K562 (cell line): Measurements from ENCODE around the gene POLN. TPM values are rescaled to one million over a fixed set of nuclear protein-coding genes. Genes with fewer than 3 reads are reported as not detected.

Source experiments
- ATAC-seq: fragments of 200-7000 bp; cut with Tn5 transposase; 3 replicates; pipeline ENCODE4 v1.9.1; 2020; ENCODE audit warnings: moderate library complexity
- BruUV-seq: library from RNA; stranded (reverse); fragments of 400-500 nt; replicated peaks from 2 replicates; lab custom pipeline; 2021; lab: Mats Ljungman, UMichigan
- CTCF ChIA-PET: fragments of 300-600 bp; formaldehyde crosslinking; extraction: SDS; loops from one replicate; lab custom pipeline; 2021; ENCODE audit warnings: low intra/inter-chr PET ratio; lab: Yijun Ruan, JAX
- POLR2A ChIA-PET: fragments of 300-600, 350-650 bp; sonication (Branson Sonifier 250); formaldehyde crosslinking; extraction: SDS; loops from one replicate; lab custom pipeline; 2021; ENCODE audit warnings: antibody characterized with exemption, inconsistent platforms; lab: Yijun Ruan, JAX
- DNase-seq, 4 experiments: peaks; one replicate each; pipeline versions ENCODE4 v3.0.0 to v3.0.0-alpha.2; 2011 to 2018; ENCODE audit warnings: low spot score in 3 of 4, mixed read lengths in 3 of 4; ENCODE audit errors: extremely low read depth in 1 of 4
- FAIRE-seq: peaks from 2 replicates; lab custom pipeline; 2011; peaks lifted over from hg19 to GRCh38; lab: Jason Lieb, UNC
- H2AFZ ChIP-seq: 2 replicates; pipeline ENCODE4 v1.6.0; 2011; ENCODE audit warnings: low read depth, low read length, control low read depth, inconsistent platforms
- H3K27ac ChIP-seq: fragments of 200-600 bp; 3 replicates; pipeline ENCODE4 v1.8.0; 2011; ENCODE audit warnings: low read depth, mild to moderate bottlenecking, control low read depth, inconsistent platforms, low read length, moderate library complexity, mixed read lengths; ENCODE audit errors: extremely low read depth
- H3K27me3 ChIP-seq, 2 experiments: fragments of 300-600 bp in 1 of 2; 2 replicates in 1 of 2; 3 replicates in 1 of 2; pipeline versions ENCODE4 v1.6.0 to v1.8.0; 2011; ENCODE audit warnings: inconsistent platforms in 2 of 2, low read length in 2 of 2, mild to moderate bottlenecking in 1 of 2, mixed read lengths in 1 of 2, moderate library complexity in 1 of 2; ENCODE audit not compliant: control insufficient read depth in 2 of 2, insufficient read depth in 2 of 2
- H3K36me3 ChIP-seq: fragments of 300-600 bp; 3 replicates; pipeline ENCODE4 v1.8.0; 2011; ENCODE audit warnings: mild to moderate bottlenecking, low read length, inconsistent platforms; ENCODE audit not compliant: control insufficient read depth, insufficient read depth
- H3K4me1 ChIP-seq, 2 experiments: fragments of 200-600 bp in 1 of 2; replicated peaks in 1 of 2; 2 replicates in 1 of 2; 3 replicates in 1 of 2; pipeline versions ENCODE4 v1.5.1 to v1.8.0; 2011; ENCODE audit warnings: inconsistent platforms in 2 of 2, low read length in 2 of 2, mild to moderate bottlenecking in 1 of 2, mixed read lengths in 1 of 2, moderate library complexity in 1 of 2; ENCODE audit not compliant: control insufficient read depth in 2 of 2, insufficient read depth in 2 of 2
- H3K4me2 ChIP-seq: 2 replicates; pipeline ENCODE4 v1.6.1; 2011; ENCODE audit warnings: low read length, control low read depth, inconsistent platforms, mixed read lengths; ENCODE audit not compliant: insufficient read depth
- H3K4me3 ChIP-seq: fragments of 200-600 bp; sonication (generic), shearing (Covaris generic); 2 replicates; pipeline ENCODE4 v1.5.1; 2016; ENCODE audit warnings: control low read depth, inconsistent platforms
- H3K79me2 ChIP-seq: fragments of 200-600 bp; 3 replicates; pipeline ENCODE4 v1.8.0; 2011; ENCODE audit warnings: low read length, inconsistent platforms; ENCODE audit not compliant: control insufficient read depth, insufficient read depth
- H3K9ac ChIP-seq, 2 experiments: 2 replicates each; pipeline versions ENCODE4 v1.6.0 to v1.6.1; 2011; ENCODE audit warnings: low read depth in 2 of 2, low read length in 2 of 2, control low read depth in 1 of 2, inconsistent platforms in 1 of 2, mild to moderate bottlenecking in 1 of 2, mixed read lengths in 1 of 2; ENCODE audit not compliant: insufficient read depth in 1 of 2
- H3K9me1 ChIP-seq: one replicate; pipeline ENCODE4 v1.6.0; 2011; ENCODE audit warnings: inconsistent platforms, mild to moderate bottlenecking, low read length, moderate library complexity; ENCODE audit not compliant: control insufficient read depth, insufficient read depth
- H3K9me3 ChIP-seq: replicated peaks from 2 replicates; pipeline ENCODE4 v1.5.1; 2011; ENCODE audit warnings: low read depth, low read length, inconsistent platforms; ENCODE audit not compliant: control insufficient read depth, insufficient read depth
- H4K20me1 ChIP-seq: replicated peaks from 2 replicates; pipeline ENCODE4 v1.6.1; 2011; ENCODE audit warnings: low read length, inconsistent platforms, mixed read lengths; ENCODE audit not compliant: control insufficient read depth, insufficient read depth
- E2F8 ChIP-seq: fragments of 450-650 bp; IDR thresholded peaks from 2 replicates; pipeline ENCODE4 v1.7.1; 2018; ENCODE audit warnings: mild to moderate bottlenecking, low read depth; ENCODE audit not compliant: partially characterized antibody
- GATAD2B ChIP-seq: fragments of 450-650 bp; IDR thresholded peaks from 2 replicates; pipeline ENCODE4 v1.6.1; 2017; ENCODE audit warnings: mild to moderate bottlenecking, borderline replicate concordance
- HDAC3 ChIP-seq: fragments of 450-650 bp; IDR thresholded peaks from 2 replicates; pipeline ENCODE4 v1.6.1; 2018; ENCODE audit warnings: borderline replicate concordance, mild to moderate bottlenecking, moderate library complexity; ENCODE audit not compliant: partially characterized antibody
- HDAC8 ChIP-seq: fragments of 450-650 bp; IDR thresholded peaks from 2 replicates; pipeline ENCODE4 v1.6.1; 2016; ENCODE audit warnings: mild to moderate bottlenecking, missing genetic modification characterization, moderate library complexity, missing compliant biosample characterization
- JUN ChIP-seq, 2 experiments: sonication (generic) in 1 of 2; formaldehyde crosslinking in 1 of 2; IDR thresholded peaks; 2 replicates each; pipeline versions ENCODE4 v1.6.1 to v1.8.0; 2012 to 2022; ENCODE audit warnings: borderline replicate concordance in 2 of 2, mild to moderate bottlenecking in 2 of 2, improper control_type of control experiment in 1 of 2, low read depth in 1 of 2, low read length in 1 of 2, missing genetic modification reagents in 1 of 2
- MCM7 ChIP-seq, 2 experiments: fragments of 450-650 bp; IDR thresholded peaks; 2 replicates each; pipeline ENCODE4 v1.6.1; 2016 to 2018
- NCOA6 ChIP-seq: fragments of 450-650 bp; IDR thresholded peaks from 2 replicates; pipeline ENCODE4 v1.6.1; 2017; ENCODE audit warnings: mild to moderate bottlenecking
- NR3C1 ChIP-seq: sonication (generic); formaldehyde crosslinking; IDR thresholded peaks from 2 replicates; pipeline ENCODE4 v1.8.1; 2022; ENCODE audit warnings: missing genetic modification reagents
- PRPF4 ChIP-seq: fragments of 200-400 bp; formaldehyde crosslinking; IDR thresholded peaks from one replicate; pipeline ENCODE4 v1.6.1; 2017; ENCODE audit warnings: low read length, low read depth, mild to moderate bottlenecking; ENCODE audit not compliant: insufficient read depth, poor library complexity, severe bottlenecking
- USF2 ChIP-seq: sonication (generic); formaldehyde crosslinking; IDR thresholded peaks from 2 replicates; pipeline ENCODE4 v1.5.0; 2020; ENCODE audit warnings: missing genetic modification reagents
- ZNF384 ChIP-seq: IDR thresholded peaks from 2 replicates; pipeline ENCODE4 v1.6.1; 2012; ENCODE audit warnings: low read depth, low read length, improper control_type of control experiment
- WGBS: fragments of 100-300 bp; shearing (Covaris generic); methylation state at CpG from one replicate; pipeline ENCODE4 v1.1.6; 2016; ENCODE audit warnings: low coverage, mixed read lengths; ENCODE audit not compliant: insufficient coverage; ENCODE audit errors: missing lambda C conversion rate; 5-methylcytosine and 5-hydroxymethylcytosine counted together
- in situ Hi-C: fragments of 300-500 bp; cut with MboI; formaldehyde crosslinking; loops from 4 replicates; pipeline ENCODE4 v1.15.0; 2018; ENCODE audit warnings: inconsistent platforms, mixed read lengths
- intact Hi-C: fragments of 100-400 bp; cut with micrococcal nuclease; formaldehyde crosslinking; loops from 2 replicates; pipeline ENCODE4 v1.14.2; 2022
- polyA plus RNA-seq, 8 experiments: library from polyadenylated mRNA; depleted of rRNA in 4 of 8; stranded (reverse) in 5 of 8; unstranded in 3 of 8; fragments of >200 nt; fragmentation: Nextera tagmentation in 2 of 8; fragmentation: Illumina TruSeq in 1 of 8; extraction: Ambion mirVana in 2 of 8; extraction: Trizol in 1 of 8; gene quantifications; 2 replicates each; pipeline versions ENCODE4 v1.2.1 to v1.2.3, GENCODE V29; 2011 to 2014; ENCODE audit warnings: inconsistent platforms in 1 of 8, missing spikeins in 1 of 8
- total RNA-seq, 7 experiments: library from RNA; depleted of rRNA in 6 of 7; stranded (reverse); fragments of >200 nt in 6 of 7; fragmentation: Illumina TruSeq in 2 of 7; extraction: Trizol in 2 of 7; gene quantifications; 2 replicates each; pipeline versions ENCODE4 v1.2.1 to v1.2.3, GENCODE V29; 2011 to 2021; ENCODE audit warnings: low replicate concordance in 1 of 7
- TF ChIP-seq, protein P1 (sequence below): fragments of 250-450 bp; sonication (Bioruptor Pico); IDR thresholded peaks from 2 replicates; pipeline ENCODE4 v1.8.0; 2021; ENCODE audit warnings: moderate library complexity, mild to moderate bottlenecking, inconsistent platforms
- TF ChIP-seq, protein P2 (sequence below): fragments of 250-450 bp; sonication (Bioruptor Pico); IDR thresholded peaks from 2 replicates; pipeline ENCODE4 v1.4.0; 2020; ENCODE audit warnings: borderline replicate concordance
- TF ChIP-seq, protein P3 (sequence below): sonication (generic); formaldehyde crosslinking; IDR thresholded peaks from 2 replicates; pipeline ENCODE4 v1.8.1; 2022; ENCODE audit warnings: missing genetic modification reagents

Gene POLN
- total and polyA plus RNA-seq, 9 of the 15 experiments (the other 6 are each of a cell fraction or from before 2014, with no cell fraction given) = 0.08 to 0.91 (median 0.32) TPM

DNA sequence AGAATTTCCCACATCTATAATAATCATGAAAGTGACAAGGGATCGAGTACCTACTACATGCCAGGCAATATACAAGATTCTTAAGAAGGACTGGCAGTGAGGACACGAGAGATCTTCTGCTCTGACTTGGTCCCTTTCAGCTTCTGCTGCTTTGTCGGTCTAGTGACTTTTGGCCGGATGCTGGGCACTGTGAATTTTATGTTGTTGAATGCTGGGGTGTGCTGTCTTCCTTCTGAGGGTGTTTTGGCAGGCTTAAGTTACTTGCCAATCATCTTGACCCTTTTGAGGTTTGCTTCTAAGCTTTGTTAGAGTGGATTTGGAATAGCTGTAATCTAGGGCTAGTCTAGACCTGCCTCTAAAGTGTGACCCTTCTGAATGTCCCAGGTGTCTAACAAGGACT lies 159.3 kb downstream of the POLN start (continued):
- no peak for TF ChIP-seq E2F8
- TF ChIP-seq, protein P1, sequence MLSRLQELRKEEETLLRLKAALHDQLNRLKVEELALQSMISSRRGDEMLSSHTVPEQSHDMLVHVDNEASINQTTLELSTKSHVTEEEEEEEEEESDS (CRISPR knock-in tag) = no peak
- TF ChIP-seq NCOA6 = no peak
- TF ChIP-seq NR3C1 = no peak
- TF ChIP-seq PRPF4 = no peak
- no peak for TF ChIP-seq MCM7 (IDR thresholded peaks at IDR 0.05)
- TF ChIP-seq, all 486 proteins: peak for 0

DNA sequence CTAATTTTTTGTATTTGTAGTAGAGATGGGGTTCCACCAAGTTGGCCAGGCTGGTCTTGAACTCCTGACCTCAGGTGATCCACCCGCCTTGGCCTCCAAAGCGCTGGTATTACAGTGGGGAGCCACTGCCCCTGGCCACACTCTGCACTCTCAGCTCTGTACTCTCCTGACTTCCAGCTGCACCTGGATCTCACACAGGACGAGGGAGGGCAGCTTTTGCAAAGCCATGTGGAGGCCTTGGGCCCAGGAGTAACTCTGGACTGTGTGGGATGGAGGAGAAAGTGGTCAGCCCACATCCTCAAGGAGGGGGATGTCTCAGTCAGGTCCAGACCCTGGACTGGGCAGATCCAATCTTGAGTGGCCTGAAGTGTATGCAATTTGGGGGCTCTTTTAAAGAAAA lies 159.8 kb downstream of the POLN start:
- Histone ChIP-seq H3K4me1 (peaks cover 0 to 11% of the 10 kb centered on the region in 2 experiments; a peak in 2 of 5 replicates), H3K27ac (no peak overlapping the region), H2AFZ (no peak overlapping the region), H4K20me1 (no peaks in the 10 kb centered on the region), H3K4me3 (no peak overlapping the region), H3K4me2 (no peak overlapping the region), H3K9ac (no peak overlapping the region), H3K27me3 (peaks cover 27 to 74% of the 10 kb centered on the region in 2 experiments; a peak in 4 of 5 replicates), H3K79me2 (no peaks in the 10 kb centered on the region), H3K9me3 (no peaks in the 10 kb centered on the region), H3K36me3 (no peaks in the 10 kb centered on the region), H3K9me1 (no peaks in the 10 kb centered on the region)
- DNase-seq = no peak
- in situ Hi-C loops = no loop called here
- no TSS peak for BruUV-seq
- ChIA-PET POLR2A (interaction anchor here (0.5 to 1.4 kb wide), 4 partner anchors 10 to 294 kb away, joined by 3 read pairs; no protein-coding TSS in a partner anchor), CTCF (no interaction called here)
- intact Hi-C loops = no loop called here
- WGBS = 0% methylated on average over 3 of the region's 3 CpGs
- no peak for FAIRE-seq
- peak; percentile 26; the same call in 2 of the 3 replicates for ATAC-seq
- TF ChIP-seq USF2 (CRISPR knock-in tag) (no peak), JUN (IDR thresholded peaks at IDR 0.05; ENCODE audit: borderline replicate concordance, low read depth, low read length) (no peak), JUN (CRISPR knock-in tag; IDR thresholded peaks at IDR 0.05; ENCODE audit: borderline replicate concordance) (no peak), HDAC3 (no peak), GATAD2B (no peak), ZNF384 (no peak), HDAC8 (no peak)
- TF ChIP-seq, protein P2, sequence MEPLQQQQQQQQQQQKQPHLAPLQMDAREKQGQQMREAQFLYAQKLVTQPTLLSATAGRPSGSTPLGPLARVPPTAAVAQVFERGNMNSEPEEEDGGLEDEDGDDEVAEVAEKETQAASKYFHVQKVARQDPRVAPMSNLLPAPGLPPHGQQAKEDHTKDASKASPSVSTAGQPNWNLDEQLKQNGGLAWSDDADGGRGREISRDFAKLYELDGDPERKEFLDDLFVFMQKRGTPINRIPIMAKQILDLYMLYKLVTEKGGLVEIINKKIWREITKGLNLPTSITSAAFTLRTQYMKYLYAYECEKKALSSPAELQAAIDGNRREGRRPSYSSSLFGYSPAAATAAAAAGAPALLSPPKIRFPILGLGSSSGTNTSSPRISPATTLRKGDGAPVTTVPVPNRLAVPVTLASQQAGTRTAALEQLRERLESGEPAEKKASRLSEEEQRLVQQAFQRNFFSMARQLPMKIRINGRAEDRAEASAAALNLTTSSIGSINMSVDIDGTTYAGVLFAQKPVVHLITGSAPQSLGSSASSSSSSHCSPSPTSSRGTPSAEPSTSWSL (CRISPR knock-in tag) = no peak
- TF ChIP-seq, protein P3, sequence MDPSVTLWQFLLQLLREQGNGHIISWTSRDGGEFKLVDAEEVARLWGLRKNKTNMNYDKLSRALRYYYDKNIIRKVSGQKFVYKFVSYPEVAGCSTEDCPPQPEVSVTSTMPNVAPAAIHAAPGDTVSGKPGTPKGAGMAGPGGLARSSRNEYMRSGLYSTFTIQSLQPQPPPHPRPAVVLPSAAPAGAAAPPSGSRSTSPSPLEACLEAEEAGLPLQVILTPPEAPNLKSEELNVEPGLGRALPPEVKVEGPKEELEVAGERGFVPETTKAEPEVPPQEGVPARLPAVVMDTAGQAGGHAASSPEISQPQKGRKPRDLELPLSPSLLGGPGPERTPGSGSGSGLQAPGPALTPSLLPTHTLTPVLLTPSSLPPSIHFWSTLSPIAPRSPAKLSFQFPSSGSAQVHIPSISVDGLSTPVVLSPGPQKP = no peak
